ENCODE measurements around the gene TNFSF13B. TPM values are rescaled to one million over a fixed set of nuclear protein-coding genes. Genes with fewer than 3 reads are reported as not detected.

TNFSF13B gene
- total RNA-seq, 4 donors from 2014 or later: 0.31 to 2.1 (median 1.6) TPM; not detected in 1

GRCh38 chr13:108323031-108323430 is 53.5 kb downstream of the TNFSF13B start:
- Histone ChIP-seq H3K36me3 (no peaks in the 10 kb centered on the region), H3K27me3 (peaks cover 0 to 5% (median 0%) of the 10 kb centered on the region in 4 donors), H3K9me3 (peaks cover 0 to 3% (median 0%) of the 10 kb centered on the region in 3 donors), H3K4me1 (no peaks in the 10 kb centered on the region), H3K4me3 (no peak overlapping the region), H3K27ac (no peak overlapping the region)
- intact Hi-C loops (cut with DNase I): no loop called here
- no peak for TF ChIP-seq POLR2A (IDR thresholded peaks at IDR 0.05)
- TF ChIP-seq, protein P1, sequence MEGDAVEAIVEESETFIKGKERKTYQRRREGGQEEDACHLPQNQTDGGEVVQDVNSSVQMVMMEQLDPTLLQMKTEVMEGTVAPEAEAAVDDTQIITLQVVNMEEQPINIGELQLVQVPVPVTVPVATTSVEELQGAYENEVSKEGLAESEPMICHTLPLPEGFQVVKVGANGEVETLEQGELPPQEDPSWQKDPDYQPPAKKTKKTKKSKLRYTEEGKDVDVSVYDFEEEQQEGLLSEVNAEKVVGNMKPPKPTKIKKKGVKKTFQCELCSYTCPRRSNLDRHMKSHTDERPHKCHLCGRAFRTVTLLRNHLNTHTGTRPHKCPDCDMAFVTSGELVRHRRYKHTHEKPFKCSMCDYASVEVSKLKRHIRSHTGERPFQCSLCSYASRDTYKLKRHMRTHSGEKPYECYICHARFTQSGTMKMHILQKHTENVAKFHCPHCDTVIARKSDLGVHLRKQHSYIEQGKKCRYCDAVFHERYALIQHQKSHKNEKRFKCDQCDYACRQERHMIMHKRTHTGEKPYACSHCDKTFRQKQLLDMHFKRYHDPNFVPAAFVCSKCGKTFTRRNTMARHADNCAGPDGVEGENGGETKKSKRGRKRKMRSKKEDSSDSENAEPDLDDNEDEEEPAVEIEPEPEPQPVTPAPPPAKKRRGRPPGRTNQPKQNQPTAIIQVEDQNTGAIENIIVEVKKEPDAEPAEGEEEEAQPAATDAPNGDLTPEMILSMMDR (IDR thresholded peaks at IDR 0.05): no peak
- 44 to 51% methylated on average over 2 of the region's 2 CpGs for WGBS, 2 donors
- DNase-seq: no peak

DNA sequence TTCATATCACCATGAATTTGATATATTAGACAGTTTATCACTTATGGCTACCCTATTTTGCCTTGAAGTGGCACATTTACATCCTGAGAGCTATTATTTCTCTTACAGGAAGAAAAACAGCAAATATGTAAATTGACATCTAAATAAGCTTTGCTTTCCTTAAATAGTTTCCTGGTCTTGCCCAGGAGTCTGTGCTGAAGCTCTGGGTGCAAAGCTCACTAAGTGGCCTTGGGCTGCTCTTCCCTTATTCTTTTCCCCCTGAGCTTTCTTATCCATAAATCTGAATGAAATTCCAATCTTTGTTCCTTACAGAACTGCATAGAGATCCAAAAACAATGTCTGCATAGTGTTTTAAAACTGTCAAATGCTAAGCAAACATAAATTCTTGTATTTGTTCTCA is 56.3 kb downstream of the TNFSF13B start:
- H3K27me3 ChIP-seq: peaks cover 0 to 5% (median 0%) of the 10 kb centered on the region in 4 donors

DNA sequence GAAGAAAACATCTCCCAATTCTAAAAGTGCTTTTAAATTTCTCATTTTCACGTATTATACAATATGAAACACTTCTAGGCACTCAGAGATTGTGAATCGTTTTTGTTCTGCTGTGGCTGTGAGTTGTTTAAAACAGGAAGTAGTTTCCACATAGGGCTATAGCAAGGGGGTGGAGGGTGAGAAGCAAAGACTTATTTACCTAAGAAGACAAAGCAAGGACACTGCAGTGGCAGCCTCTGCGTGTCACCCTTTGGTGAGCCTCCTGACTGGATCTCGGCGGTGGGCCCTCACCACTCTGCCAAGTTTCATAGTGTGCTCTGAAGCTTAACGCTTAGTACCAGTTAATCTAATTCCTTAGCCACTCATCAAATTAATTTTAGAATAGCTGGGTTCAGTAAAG is 56.8 kb downstream of the TNFSF13B start:
- TF ChIP-seq, protein P1 (IDR thresholded peaks at IDR 0.05): no peak
- TF ChIP-seq POLR2A (IDR thresholded peaks at IDR 0.05): no peak
- Histone ChIP-seq H3K4me3 (no peak overlapping the region), H3K36me3 (no peaks in the 10 kb centered on the region), H3K27ac (no peak overlapping the region), H3K4me1 (no peaks in the 10 kb centered on the region), H3K9me3 (no peaks in the 10 kb centered on the region), H3K27me3 (peaks cover 0 to 5% (median 0%) of the 10 kb centered on the region in 4 donors)
- 41 to 50% methylated on average over 6 of the region's 6 CpGs for WGBS, 2 donors
- intact Hi-C loops (cut with DNase I): no loop called here
- no peak for DNase-seq

More for the DNA sequence above, 56.3 kb downstream of the TNFSF13B start:
- TF ChIP-seq, protein P1 (IDR thresholded peaks at IDR 0.05): no peak
- no peak for TF ChIP-seq POLR2A (IDR thresholded peaks at IDR 0.05)
- Histone ChIP-seq H3K9me3 (no peaks in the 10 kb centered on the region), H3K36me3 (no peaks in the 10 kb centered on the region), H3K4me1 (no peaks in the 10 kb centered on the region), H3K27ac (no peak overlapping the region), H3K4me3 (no peak overlapping the region)
- intact Hi-C loops (cut with DNase I): no loop called here
- DNase-seq: no peak

GRCh38 chr13:108328848-108329247 is 59.3 kb downstream of the TNFSF13B start:
- intact Hi-C loops (cut with DNase I): no loop called here
- 80% methylated on average over 1 of the region's 1 CpG; no CpG with 5 or more reads in 1 of the 2 donors for WGBS, 2 donors
- TF ChIP-seq POLR2A (IDR thresholded peaks at IDR 0.05): no peak
- TF ChIP-seq, protein P1 (IDR thresholded peaks at IDR 0.05): no peak

DNA sequence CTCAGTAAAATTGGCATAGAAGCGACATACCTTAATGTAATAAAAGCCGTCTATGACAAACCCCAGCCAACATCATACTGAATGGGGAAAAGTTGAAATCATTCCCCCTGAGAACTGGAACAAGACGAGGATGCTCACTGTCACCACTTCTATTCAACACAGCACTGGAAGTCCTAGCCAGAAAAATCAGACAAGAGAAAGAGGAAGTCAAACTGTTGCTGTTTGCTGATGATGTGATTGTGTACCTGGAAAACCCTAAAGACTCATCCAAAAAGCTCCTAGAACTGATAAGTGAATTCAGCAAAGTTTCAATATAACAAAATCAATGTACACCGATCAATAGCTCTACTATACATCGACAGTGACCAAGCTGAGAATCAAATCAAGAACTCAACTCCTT is 63.3 kb downstream of the TNFSF13B start:
- Histone ChIP-seq H3K27ac (no peak overlapping the region), H3K36me3 (no peaks in the 10 kb centered on the region), H3K4me3 (no peak overlapping the region), H3K4me1 (no peaks in the 10 kb centered on the region), H3K27me3 (no peaks in the 10 kb centered on the region), H3K9me3 (no peaks in the 10 kb centered on the region)
- TF ChIP-seq, protein P1 (IDR thresholded peaks at IDR 0.05): no peak
- no peak for TF ChIP-seq POLR2A (IDR thresholded peaks at IDR 0.05)
- DNase-seq: no peak
- WGBS, 2 donors: 64 to 66% methylated on average over 5 of the region's 5 CpGs
- intact Hi-C loops (cut with DNase I): no loop called here

More at GRCh38 chr13:108328848-108329247, 59.3 kb downstream of the TNFSF13B start:
- Histone ChIP-seq H3K27me3 (peaks cover 0 to 5% (median 0%) of the 10 kb centered on the region in 4 donors), H3K4me1 (no peaks in the 10 kb centered on the region), H3K36me3 (no peaks in the 10 kb centered on the region), H3K27ac (no peak overlapping the region), H3K9me3 (no peaks in the 10 kb centered on the region), H3K4me3 (no peak overlapping the region)
- DNase-seq: no peak
